Glutamatergic neuron (in vitro differentiated cells): ENCODE results near the gene UNC79. TPM values are rescaled to one million over a fixed set of nuclear protein-coding genes. Genes with fewer than 3 reads are reported as not detected.

Experiments used
- DNase-seq: peaks from one replicate; pipeline ENCODE4 v3.0.0; 2022
- H3K27ac Mint-ChIP-seq: one replicate; pipeline ENCODE4 v1.8.0; 2020; ENCODE audit warnings: mild to moderate bottlenecking, mixed read lengths, inconsistent platforms; ENCODE audit not compliant: unreplicated experiment
- H3K27me3 Mint-ChIP-seq: one replicate; pipeline ENCODE4 v1.8.0; 2020; ENCODE audit warnings: mild to moderate bottlenecking, moderate library complexity, mixed read lengths, inconsistent platforms; ENCODE audit not compliant: unreplicated experiment
- H3K36me3 Mint-ChIP-seq: one replicate; pipeline ENCODE4 v1.8.0; 2020; ENCODE audit warnings: mild to moderate bottlenecking, mixed read lengths, inconsistent platforms; ENCODE audit not compliant: unreplicated experiment
- H3K4me1 Mint-ChIP-seq: one replicate; pipeline ENCODE4 v1.8.0; 2020; ENCODE audit warnings: mild to moderate bottlenecking, low read depth, mixed read lengths, inconsistent platforms; ENCODE audit not compliant: unreplicated experiment
- H3K4me3 Mint-ChIP-seq: one replicate; pipeline ENCODE4 v1.8.0; 2020; ENCODE audit warnings: mild to moderate bottlenecking, mixed read lengths, inconsistent platforms; ENCODE audit not compliant: unreplicated experiment
- H3K9me3 Mint-ChIP-seq: one replicate; pipeline ENCODE4 v1.8.0; 2020; ENCODE audit warnings: mild to moderate bottlenecking, moderate library complexity, mixed read lengths, inconsistent platforms; ENCODE audit not compliant: unreplicated experiment
- CTCF ChIP-seq: fragments of 200-600 bp; sonication (generic); IDR thresholded peaks from one replicate; pipeline ENCODE4 v1.5.0; 2021; ENCODE audit not compliant: partially characterized antibody, unreplicated experiment
- total RNA-seq: library from RNA; stranded (reverse); fragmentation: NEBNext Ultra II Directional; extraction: Animal tissue kit (Norgen Biotek cat#: 25700); gene quantifications from one replicate; pipeline ENCODE4 v1.2.1, GENCODE V29; 2021; ENCODE audit not compliant: unreplicated experiment

Gene UNC79
- total RNA-seq, 1 donor from 2014 or later: 29.5 TPM

- DNase-seq: no peak
- no peak overlapping the region for H3K27ac Mint-ChIP-seq
These were observed 255.5 kb downstream of the UNC79 start for GRCh38 chr14:93686268-93686667.

GRCh38 chr14:93688239-93688666 is 257.5 kb downstream of the UNC79 start:
- no peak for TF ChIP-seq CTCF
- Mint-ChIP-seq H3K36me3 (peaks cover 17% of the 10 kb centered on the region), H3K27ac (no peak overlapping the region), H3K27me3 (no peaks in the 10 kb centered on the region), H3K4me3 (no peak overlapping the region), H3K4me1 (no peaks in the 10 kb centered on the region), H3K9me3 (no peaks in the 10 kb centered on the region)
- DNase-seq: no peak

More at GRCh38 chr14:93686268-93686667, 255.5 kb downstream of the UNC79 start:
- no peak for TF ChIP-seq CTCF
- H3K9me3 Mint-ChIP-seq: no peaks in the 10 kb centered on the region
- H3K4me3 Mint-ChIP-seq: no peak overlapping the region
- no peaks in the 10 kb centered on the region for H3K4me1 Mint-ChIP-seq
- H3K27me3 Mint-ChIP-seq: no peaks in the 10 kb centered on the region
- peaks cover 10% of the 10 kb centered on the region for H3K36me3 Mint-ChIP-seq

- H3K9me3 Mint-ChIP-seq: no peaks in the 10 kb centered on the region
- TF ChIP-seq CTCF: no peak
- H3K27ac Mint-ChIP-seq: no peak overlapping the region
- no peaks in the 10 kb centered on the region for H3K4me1 Mint-ChIP-seq
- H3K27me3 Mint-ChIP-seq: no peaks in the 10 kb centered on the region
- H3K36me3 Mint-ChIP-seq: peaks cover 17% of the 10 kb centered on the region
- DNase-seq: no peak
- no peak overlapping the region for H3K4me3 Mint-ChIP-seq
These were observed 258.1 kb downstream of the UNC79 start for GRCh38 chr14:93688820-93689219.

GRCh38 chr14:93690146-93690545 is 259.4 kb downstream of the UNC79 start:
- no peaks in the 10 kb centered on the region for H3K9me3 Mint-ChIP-seq
- H3K4me3 Mint-ChIP-seq: no peak overlapping the region
- no peak for TF ChIP-seq CTCF
- no peaks in the 10 kb centered on the region for H3K27me3 Mint-ChIP-seq
- H3K36me3 Mint-ChIP-seq: peaks cover 20% of the 10 kb centered on the region
- DNase-seq: no peak
- no peaks in the 10 kb centered on the region for H3K4me1 Mint-ChIP-seq
- no peak overlapping the region for H3K27ac Mint-ChIP-seq

GRCh38 chr14:93691042-93691780 is 260.5 kb downstream of the UNC79 start:
- Mint-ChIP-seq H3K27me3 (no peaks in the 10 kb centered on the region), H3K9me3 (no peaks in the 10 kb centered on the region), H3K4me1 (no peaks in the 10 kb centered on the region), H3K4me3 (no peak overlapping the region), H3K27ac (no peak overlapping the region), H3K36me3 (peaks cover 21% of the 10 kb centered on the region)
- no peak for DNase-seq
- TF ChIP-seq CTCF: no peak
